ENCODE results near the gene GRIK5.

DNA sequence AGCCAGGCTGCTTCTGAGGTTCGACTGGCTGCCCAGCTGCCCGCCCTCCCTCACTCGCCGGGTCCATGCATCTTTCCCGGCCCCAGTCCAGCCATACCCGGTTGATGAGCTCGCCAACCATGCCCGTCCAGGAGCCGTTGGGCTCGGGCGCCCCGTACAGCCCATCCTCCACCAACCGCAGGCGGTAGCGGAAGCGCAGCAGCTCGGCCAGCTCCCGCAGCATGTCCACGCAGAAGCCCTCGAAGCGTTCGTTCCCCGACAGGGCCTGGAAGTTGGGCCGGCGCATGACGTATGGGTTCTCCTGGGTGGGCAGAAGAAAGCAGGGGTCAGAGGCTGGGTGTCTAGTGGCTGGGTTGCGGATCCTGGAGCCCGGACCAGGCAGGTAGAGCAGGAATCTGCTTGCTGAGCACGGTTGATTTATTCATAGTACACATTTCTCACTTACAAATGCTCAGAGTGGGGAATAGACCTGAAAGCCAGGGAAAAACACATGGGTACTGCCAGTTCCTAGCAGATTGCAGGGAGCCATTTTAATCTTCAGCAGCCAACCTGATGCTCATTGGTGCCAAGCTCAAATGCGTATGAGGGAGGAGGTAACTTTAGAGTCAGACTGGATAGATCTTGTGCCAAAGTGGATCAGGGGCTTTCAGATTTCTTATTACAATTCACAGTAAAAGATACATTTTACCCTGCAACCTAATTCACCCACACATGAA is 27.4 kb downstream of the GRIK5 start:
- TF ChIP-seq, protein P1, sequence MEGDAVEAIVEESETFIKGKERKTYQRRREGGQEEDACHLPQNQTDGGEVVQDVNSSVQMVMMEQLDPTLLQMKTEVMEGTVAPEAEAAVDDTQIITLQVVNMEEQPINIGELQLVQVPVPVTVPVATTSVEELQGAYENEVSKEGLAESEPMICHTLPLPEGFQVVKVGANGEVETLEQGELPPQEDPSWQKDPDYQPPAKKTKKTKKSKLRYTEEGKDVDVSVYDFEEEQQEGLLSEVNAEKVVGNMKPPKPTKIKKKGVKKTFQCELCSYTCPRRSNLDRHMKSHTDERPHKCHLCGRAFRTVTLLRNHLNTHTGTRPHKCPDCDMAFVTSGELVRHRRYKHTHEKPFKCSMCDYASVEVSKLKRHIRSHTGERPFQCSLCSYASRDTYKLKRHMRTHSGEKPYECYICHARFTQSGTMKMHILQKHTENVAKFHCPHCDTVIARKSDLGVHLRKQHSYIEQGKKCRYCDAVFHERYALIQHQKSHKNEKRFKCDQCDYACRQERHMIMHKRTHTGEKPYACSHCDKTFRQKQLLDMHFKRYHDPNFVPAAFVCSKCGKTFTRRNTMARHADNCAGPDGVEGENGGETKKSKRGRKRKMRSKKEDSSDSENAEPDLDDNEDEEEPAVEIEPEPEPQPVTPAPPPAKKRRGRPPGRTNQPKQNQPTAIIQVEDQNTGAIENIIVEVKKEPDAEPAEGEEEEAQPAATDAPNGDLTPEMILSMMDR (IDR thresholded peaks at IDR 0.05): no peak
- TF ChIP-seq POLR2A (IDR thresholded peaks at IDR 0.05): no peak
